GM19239 (cell line): ENCODE data around the gene C19orf38.
"Not testable (repeated sequence)": the region's sequence is repeated elsewhere in the genome, so short reads cannot be mapped to it uniquely, and the experiment has no call there.

Experiments used
- DNase-seq: peaks from one replicate; pipeline ENCODE4 v3.0.0; 2011; ENCODE audit warnings: low spot score; ENCODE audit not compliant: insufficient read length
- FAIRE-seq: peaks from 2 replicates; lab custom pipeline; 2011; peaks lifted over from hg19 to GRCh38; lab: Jason Lieb, UNC

Gene C19orf38

DNA sequence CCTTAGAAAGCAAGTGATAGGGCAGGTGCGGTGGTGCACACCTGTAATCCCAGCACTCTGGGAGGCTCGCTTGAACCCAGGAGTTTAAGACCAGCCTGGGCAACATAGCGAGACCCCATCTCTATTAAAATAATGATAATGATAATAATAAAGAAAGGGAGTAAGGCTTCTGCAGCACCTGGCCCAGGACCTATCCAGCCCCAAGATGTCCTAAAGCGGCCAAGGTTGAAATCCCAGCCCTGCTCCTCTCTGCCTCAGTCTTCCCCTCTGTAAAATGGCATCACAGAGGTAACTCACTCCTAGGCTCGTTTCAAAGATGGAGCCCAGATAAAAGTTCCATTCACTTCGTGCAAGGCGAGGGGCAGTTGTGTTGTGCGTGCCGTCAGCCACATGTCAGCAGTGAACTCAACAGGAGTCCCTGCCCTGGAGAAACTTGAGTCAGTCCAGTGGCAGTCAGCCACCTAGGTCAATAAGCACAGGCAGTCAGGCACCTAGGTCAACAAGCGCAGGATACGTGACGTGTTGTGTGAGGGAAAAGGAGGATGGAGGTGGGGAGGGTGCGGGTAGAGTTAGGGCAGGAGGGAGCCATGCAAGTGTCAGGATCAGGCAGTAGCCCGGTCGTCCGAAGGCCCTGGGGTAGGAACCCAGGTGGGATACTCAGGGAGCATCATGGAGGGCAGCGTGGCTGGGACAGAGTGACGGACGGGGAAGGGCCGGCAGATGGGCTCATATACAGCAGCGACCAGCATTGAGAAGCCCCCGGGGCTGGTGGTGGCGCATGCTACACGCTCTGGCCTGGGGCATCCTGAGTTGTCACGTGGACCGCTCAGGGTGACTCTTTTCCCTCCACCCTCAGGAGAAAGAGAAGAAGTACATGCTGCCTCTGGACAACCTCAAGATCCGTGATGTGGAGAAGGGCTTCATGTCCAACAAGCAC is 28.8 kb upstream of the C19orf38 start:
- DNase-seq, result no peak
- FAIRE-seq, result no peak

DNA sequence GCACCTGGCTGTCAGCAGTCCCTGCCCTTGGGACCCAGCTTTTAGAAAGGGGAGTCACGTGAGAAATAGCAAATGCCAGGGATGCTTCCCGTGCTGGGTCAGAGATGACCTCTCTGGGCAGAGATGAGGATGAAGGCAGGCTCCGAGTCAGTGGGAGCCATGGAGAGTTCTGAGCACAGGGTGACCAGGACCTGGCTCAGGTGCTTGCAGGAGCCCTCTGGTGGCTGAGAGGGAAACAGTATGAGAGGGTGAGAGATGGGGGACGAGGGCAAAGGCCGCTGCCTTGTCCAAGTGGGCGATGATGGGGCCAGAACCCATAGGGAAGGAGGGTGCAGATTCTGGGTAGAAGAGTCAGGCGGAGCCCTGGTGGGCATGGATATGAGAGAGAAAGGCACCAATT is 28.0 kb upstream of the C19orf38 start:
- DNase-seq, result no peak
- no peak for FAIRE-seq

DNA sequence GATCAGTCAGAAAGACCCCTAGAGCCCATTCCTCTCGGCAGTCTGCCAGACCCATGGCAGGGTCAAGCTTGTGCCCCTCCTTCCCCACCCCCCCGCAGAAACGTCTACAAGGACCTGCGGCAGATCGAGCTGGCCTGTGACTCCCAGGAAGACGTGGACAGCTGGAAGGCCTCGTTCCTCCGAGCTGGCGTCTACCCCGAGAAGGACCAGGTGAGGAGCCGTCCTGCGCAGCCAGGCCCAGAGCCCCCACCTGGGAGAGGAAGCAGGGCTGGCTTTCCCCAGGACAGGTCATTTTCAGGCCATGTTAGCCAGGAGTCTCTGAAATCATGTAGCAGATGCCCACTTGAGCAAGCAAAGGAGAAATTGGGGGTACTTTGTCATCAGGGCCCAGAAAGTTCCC is 24.5 kb upstream of the C19orf38 start:
- no peak for DNase-seq
- FAIRE-seq, result no peak

DNA sequence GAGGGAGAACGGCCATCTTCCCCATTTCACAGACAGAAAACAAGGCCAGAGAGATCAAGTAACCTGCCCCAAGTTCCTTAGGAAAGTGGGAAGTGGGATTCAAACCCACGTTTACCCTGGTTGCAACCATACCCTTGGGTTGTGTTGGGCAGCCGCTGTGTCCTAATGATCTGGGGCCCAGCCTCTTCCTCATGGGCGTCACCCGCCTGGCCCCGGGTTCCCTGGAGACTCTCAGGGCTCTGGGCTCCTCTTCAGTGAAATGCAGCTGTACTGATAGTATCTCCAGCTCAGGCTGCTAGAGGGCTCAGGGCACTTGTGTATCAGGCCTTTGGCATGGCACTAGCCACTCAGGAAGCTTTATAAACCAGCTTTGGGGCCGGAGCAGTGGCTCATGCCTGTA is 22.0 kb upstream of the C19orf38 start:
- DNase-seq (no peak), FAIRE-seq (no peak)

DNA sequence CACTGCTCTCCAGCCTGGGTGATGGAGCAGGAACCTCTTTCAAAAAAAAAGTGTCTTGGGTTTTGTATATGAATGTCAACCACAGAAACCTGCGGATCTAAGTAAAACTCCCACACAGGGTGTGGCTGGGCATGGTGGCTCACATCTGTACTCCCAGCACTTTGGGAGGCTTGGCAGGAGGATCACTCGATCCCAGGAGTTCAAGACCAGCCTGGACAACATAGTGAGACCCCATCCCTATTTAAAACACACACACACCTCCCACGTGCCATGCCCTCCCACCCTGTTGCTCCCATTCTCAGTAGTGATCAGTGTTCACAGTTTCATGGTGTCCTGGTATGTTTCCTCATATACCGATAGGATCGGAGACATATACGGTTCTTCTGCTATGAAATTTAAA is 21.4 kb upstream of the C19orf38 start:
- DNase-seq (no peak), FAIRE-seq (no peak)

DNA sequence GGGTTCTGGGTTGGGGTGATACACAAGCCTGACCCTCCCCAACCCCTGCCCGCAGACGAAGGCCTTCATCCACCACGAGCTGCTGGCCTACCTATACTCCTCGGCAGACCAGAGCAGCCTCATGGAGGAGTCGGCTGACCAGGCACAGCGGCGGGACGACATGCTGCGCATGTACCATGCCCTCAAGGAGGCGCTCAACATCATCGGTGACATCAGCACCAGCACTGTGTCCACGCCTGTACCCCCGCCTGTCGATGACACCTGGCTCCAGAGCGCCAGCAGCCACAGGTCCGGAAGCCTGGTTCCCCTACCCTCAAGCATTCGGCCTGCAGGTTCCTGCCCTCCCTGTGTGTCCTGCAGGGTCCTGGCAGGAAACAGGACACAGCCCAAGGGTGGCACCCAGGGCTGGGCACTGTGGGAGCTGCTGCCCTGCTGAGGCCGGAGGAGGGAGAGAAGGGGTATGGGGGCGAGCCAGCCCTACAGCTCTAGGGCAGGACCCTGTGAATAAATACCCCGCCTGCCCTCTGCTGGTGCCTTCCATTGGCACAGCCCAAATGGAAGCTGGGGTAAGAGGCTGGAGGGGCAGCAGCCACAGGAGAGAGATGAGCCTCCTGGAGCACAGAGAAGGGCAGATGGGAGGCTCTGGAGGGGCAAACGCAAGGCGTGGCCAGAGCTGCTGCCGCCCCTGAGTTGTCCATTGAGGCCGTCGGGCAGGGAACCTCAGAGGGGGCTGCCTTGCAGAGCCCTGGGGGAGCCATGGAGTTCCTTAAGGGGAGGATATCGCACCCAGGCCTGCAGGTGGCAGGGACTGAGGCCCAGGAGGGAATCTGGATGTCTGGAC is 19.0 kb upstream of the C19orf38 start:
- no peak for FAIRE-seq
- no peak for DNase-seq

DNA sequence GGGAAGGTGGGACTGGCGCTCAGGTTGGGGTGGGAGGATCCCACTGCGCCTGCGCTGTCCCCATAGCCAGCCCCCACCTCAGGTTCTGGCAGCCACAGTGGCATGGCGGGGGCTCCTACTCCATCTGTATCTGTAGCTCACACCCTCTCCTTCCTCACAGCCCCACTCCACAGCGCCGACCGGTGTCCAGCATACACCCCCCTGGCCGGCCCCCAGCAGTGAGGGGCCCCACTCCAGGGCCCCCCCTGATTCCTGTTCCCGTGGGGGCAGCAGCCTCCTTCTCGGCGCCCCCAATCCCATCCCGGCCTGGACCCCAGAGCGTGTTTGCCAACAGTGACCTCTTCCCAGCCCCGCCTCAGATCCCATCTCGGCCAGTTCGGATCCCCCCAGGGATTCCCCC is 18.2 kb upstream of the C19orf38 start:
- FAIRE-seq, result no peak

DNA sequence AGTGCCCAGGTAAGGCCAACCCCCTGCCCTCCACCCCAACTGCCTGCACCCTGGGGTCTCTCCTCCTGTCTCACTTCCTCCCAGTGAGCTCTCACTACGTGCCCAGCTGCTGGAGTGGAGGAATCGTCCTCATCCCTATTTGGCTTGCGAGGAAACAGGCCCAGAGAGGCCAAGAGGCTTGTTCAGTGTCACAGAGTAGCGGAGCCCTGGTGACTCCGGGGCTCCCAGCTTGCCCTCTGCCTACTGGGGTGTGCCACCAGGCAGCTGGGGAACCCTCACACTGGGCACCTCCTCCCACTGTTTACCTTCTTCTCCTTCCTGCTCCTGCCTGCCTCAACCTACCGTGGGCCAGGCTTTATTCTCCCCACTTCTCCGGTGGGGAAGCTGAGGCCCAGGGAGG is 17.8 kb upstream of the C19orf38 start:
- DNase-seq (no peak), FAIRE-seq (no peak)

More for the DNA sequence above, 18.2 kb upstream of the C19orf38 start:
- no peak for DNase-seq

DNA sequence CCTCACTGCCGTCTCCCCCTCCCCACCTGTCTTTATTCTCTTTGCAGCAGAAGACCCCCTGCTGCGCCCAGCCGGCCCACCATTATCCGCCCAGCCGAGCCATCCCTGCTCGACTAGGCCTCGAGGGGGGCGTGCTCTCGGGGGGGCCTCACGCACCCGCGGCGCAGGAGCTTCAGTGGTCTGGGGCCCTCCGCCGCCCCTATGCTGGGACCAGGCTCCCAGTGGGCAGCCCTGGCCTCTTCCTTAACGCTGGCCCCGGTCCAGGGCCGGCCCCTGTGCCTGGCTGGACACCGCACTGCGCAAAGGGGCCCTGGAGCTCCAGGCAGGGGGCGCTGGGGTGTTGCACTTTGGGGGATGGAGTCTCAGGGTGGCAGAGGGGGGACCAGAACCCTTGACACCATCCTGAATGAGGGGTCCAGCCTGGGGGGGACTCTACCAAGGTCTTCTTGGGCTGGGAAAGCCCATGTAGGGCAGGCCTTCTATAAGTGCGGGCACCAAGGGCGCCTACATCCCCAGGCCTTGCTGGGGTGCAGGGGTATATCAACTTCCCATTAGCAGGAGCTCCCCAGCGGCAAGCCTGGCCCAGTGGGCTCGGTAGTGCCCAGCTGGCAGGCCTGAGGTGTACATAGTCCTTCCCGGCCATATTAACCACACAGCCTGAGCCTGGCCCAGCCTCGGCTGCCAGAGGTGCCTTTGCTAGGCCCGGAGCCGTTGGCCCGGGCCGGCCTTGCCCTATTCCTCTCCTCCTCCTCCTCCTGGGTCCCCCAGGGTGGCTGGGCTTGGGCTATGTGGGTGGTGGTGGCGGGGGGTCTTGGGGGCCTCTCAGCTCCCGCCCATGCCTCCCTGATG is 17.1 kb upstream of the C19orf38 start:
- DNase-seq (no peak), FAIRE-seq (no peak)

DNA sequence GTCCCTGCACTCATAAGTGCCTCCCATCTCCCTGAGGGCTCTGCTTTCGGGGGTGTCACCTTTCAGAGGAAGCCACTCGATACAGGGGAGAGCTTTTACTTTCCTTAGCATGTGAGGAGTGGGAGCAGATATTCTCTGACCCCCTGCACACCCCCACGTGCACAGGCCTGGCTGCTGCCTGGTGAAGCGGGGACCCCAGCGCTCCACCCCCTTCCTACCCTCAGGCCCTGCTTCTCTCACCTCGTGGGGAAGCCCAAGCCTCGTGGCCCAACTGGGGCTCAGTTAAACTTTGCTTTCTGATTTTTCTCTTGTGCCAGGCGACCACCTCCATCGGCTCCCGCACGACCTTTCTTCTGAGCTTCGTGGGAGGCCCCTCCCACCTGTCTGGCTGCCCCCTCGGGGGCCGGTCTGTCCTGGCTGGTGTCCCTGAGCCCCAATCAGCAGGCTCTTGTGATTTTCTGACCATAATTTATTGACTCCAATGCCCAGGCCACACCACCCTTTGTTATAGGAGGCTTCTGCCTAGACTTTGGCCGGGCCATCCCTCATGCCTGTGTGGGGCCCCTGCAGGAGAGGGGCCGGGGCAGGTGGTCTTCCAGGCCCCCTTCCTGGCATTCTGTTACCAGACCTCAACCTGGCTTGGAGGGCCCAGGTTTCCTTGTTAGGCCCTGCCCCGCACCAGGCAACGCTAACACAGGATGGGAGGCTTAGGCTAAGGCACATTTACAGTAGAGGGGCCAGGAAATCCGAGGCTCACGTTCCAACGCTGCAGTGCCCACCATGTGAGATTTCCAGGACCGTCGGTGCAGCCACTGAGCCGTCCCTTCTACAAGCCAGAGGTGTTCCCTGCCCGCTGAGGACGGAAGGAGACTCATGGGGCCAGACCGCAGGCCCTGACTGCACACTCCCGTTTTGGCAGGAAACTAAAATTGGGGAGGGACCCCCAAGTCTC is 16.0 kb upstream of the C19orf38 start:
- DNase-seq (no peak), FAIRE-seq (no peak)

DNA sequence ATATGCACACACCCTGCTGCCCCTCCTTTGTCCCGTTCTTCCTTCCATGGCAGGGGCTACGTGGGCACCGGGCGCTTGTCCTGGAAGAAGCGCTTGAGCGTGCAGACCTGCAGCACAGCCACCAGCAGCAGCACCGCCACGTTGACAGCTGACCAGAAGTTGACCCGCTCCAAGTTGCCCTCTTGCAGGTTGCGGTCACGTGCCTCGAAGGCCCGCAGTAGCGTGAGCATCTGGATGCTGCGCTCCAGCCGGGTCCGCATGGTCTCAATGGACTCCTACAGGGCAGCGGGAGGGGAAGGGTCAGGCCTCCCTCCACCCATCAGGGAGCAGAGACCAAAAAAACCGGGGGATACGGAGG is 15.3 kb upstream of the C19orf38 start:
- DNase-seq, result no peak
- no peak for FAIRE-seq

DNA sequence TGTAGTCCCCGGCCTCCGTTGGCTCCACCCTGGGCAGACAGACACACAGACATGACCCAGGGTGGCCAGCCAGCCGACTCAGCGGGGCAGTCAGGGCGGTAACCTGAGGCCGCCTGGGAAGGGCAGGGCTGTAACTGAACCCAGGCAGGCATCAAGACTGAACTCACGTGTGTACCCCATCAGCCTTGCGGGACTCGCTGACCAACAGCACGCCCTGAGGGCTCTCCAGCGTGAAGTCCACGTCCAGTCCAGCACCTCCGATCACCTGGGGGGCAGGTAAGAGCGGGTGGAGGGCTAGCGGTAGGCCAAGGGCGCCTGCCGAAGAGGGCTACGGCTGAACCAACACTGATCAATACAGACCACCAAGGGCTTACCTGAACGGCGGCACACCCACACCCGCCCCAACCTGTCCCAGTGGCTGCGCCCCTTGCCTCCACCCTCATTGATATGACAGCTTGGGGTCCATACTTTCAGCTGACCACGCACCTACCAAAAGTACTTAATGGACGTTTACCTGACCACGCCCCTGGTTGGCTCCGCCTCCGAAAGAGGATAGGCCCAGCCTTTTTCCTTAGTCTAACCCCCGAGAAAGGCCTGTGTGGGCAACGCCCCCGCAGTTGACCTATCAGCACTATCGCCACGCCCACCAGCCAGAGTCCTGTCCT is 13.0 kb upstream of the C19orf38 start:
- FAIRE-seq (no peak), DNase-seq (peak; percentile 100)

DNA sequence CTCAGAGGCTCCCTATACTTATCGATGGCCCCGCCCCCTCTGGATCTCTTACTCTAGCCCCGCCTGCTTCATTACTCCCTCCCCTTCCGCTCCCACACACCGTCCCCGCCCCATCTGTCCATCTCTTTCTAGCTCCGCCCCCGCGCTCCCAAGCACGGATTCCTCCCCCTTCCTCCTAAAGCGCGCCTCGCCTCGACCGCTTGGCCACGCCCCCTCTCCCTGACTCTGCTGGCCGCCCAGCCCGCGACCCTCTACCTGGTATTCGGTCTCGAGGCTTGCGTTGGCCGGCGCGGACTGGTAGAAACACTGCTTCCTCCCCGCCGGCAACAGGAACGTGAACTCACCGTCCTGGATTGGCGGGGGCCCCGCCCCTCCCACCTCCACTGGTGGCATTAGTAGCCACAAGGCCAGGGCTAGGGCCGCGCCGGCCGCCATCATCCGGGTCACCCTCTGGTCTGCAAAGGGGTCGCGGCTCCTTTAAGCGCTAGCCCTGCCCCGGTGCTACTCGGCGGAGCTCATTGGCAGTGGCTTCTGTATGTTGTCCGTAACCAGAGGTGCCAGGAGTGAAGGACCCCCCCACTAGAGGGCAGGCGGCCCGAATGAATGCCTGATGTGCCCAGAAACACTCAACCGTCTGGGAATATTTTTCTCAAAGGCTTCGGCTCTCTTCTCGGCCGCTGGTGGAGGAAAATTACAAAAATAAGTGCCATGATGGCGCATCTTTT is 12.3 kb upstream of the C19orf38 start, which contains the start of gene TMED1:
Gene TMED1, minus strand, starts transcription at position 459 of the 725 bp plus-strand sequence. Its CDS starts 21 bp downstream, at position 438.
- peak; percentile 96 for FAIRE-seq

DNA sequence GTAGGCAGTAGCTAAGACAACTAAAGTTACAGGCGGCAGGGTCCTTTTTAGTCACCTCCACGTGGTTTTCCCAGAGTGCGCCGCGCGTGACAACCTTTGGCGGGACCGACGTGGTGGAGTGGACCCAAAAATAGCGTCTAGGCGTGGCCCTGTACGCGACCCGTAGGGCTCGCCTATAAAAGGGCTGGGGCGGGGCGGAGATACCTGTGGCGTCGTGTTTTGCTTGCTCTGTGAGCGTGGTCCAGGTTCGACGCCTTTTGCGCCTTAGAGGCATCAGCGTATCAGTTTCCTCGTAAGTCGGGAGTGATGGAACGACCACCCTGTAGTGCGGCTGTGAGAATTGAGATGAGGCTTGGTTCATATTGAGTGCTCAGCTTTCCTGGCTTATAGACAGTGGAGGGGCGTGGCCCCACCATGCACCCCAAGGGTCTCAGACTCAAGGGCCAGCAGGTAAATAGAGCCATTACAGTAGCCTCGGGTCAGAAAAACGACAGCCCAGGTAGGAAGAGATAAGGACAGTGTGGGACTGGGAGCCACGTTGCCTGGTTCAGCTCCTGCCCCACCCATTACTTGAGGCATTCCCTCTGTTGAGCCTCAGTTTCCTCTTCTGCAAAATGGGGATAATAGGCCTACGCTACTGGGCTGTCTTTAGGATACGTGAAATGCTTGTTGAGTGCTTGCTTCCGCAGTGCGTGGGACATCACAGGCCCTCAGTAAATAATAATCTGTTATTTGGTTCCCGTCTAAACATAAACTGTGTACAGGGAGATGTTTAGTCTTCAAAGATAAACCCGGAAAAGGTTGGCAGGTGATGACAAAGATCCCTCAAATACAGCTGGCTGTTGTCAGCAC is 11.5 kb upstream of the C19orf38 start:
- DNase-seq (peak; percentile 75), FAIRE-seq (no peak)

More for the DNA sequence above, 12.3 kb upstream of the C19orf38 start, which contains the start of gene TMED1:
- peak; percentile 93 for DNase-seq

DNA sequence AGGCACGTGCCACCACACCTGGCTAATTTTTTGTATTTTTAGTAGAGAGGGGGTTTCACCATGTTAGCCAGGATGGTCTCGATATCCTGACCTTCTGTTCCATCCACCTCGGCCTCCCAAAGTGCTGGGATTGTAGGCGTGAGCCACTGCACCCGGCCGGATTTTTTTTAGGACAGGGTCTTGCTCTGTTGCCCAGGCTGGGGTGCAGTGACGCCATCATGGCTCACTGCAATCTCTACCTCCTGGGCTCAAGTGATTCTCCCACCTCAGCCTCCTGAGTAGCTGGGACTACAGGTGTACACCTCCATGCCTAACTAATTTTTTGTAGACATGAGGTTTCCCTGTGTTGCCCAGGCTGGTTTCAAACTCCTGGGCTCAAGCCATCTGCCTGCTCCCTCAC is 10.6 kb upstream of the C19orf38 start:
- FAIRE-seq, result not testable (repeated sequence)

DNA sequence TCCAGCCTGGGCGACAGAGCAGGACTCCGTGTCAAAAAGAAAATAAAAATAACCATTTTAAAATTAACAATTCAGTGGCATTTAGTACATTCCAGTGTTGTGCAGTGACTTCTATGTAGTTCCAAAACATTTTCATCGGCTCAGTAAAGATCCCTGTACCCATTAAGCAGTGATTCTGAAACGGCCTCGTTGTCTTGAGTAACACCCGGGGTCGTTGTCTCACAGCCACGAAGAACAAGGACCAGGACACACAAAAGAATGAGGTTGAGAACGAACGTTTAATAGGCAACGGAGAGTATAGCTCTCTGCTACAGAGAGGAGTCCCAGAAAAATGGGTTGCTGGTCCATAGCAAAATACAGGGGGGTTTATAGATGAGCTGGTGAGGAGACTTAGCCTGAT is 9.8 kb upstream of the C19orf38 start:
- DNase-seq (no peak), FAIRE-seq (no peak)

More for the DNA sequence above, 10.6 kb upstream of the C19orf38 start:
- DNase-seq, result not testable (repeated sequence)
